Measurements from ENCODE around the gene YJU2. TPM values are rescaled to one million over a fixed set of nuclear protein-coding genes. Genes with fewer than 3 reads are reported as not detected.

YJU2 gene
- total and polyA plus RNA-seq, 2 experiments from 2014 or later = 10.6 to 17.3 TPM

DNA sequence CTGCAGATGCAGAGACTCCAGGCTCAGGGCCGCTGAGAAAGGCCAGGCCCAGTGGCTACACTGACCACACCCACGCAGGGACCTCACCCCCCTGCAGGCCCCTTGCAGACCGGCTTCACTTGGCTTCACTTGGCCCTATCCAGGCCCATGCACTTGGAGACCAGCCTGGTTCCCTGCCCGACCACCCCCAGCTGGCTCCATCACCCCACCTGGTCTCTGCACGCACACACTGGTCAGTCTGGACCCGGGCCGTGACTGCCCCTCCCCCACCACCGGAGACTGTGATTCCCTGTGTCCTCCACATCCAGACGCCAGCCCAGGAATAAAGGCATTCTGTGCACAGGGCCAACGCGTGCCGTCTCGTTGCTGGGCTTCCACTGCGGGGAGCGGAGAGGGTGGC lies 22.4 kb upstream of the YJU2 start:
- H3K27ac ChIP-seq = no peak overlapping the region

DNA sequence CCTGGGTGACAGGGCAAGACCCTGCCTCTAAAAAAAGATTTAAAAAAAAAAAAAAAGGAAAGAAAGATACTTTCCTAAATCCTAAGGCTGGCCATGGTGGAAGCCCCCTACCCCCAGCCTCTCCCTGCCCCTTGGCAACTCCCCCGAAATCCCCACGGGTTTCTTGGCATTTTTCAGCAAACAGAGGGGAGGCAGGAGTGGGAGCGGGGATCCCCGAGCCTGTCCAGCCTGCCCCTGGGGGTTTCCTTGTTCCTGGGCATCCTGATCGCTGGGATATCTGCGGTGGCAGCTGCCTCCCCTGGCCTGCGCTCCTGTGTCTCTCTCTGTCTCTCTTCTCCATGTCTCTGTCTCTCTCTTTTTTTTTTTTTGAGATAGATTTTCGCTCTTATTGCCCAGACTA lies 21.0 kb upstream of the YJU2 start:
- H3K36me3 ChIP-seq (ENCODE audit: low read depth) = no peaks in the 10 kb centered on the region
- DNase-seq = no peak
- peaks cover 20% of the 10 kb centered on the region for H3K27me3 ChIP-seq (replicated peaks; ENCODE audit: insufficient read depth)
- H4K20me1 ChIP-seq (ENCODE audit: insufficient read depth) = no peaks in the 10 kb centered on the region
- H3K4me3 ChIP-seq = no peak overlapping the region
- H2AFZ ChIP-seq = no peak overlapping the region
- 60 to 62% methylated on average over 8 of the region's 8 CpGs for WGBS, 2 experiments (ENCODE audit: low coverage in 1 of 2, low lambda C conversion rate in 2 of 2, missing lambda C conversion rate in 2 of 2)
- no peak overlapping the region for H3K4me2 ChIP-seq (ENCODE audit: unreplicated experiment)
- no peaks in the 10 kb centered on the region for H3F3A ChIP-seq (ENCODE audit: insufficient read depth)
- H3K79me2 ChIP-seq (ENCODE audit: insufficient read depth) = no peaks in the 10 kb centered on the region
- TF ChIP-seq EZH2 (IDR thresholded peaks at IDR 0.05; ENCODE audit: insufficient read depth, poor library complexity, severe bottlenecking) = no peak
- no peak for TF ChIP-seq EZH2phosphoT487 (IDR thresholded peaks at IDR 0.05; ENCODE audit: insufficient read depth, low read depth)
- peaks cover 8% of the 10 kb centered on the region; the same call in 1 of the 2 replicates for H3K4me1 ChIP-seq (ENCODE audit: insufficient read depth)
- in situ Hi-C loops (cut with MboI) = no loop called here
- H3K27ac ChIP-seq = no peak overlapping the region
- no peaks in the 10 kb centered on the region for H3K9me2 ChIP-seq (ENCODE audit: insufficient read depth)
- H3K9ac ChIP-seq = no peak overlapping the region
- no peaks in the 10 kb centered on the region for H3K9me3 ChIP-seq (ENCODE audit: low read depth)

More for the DNA sequence above, 22.4 kb upstream of the YJU2 start:
- no peak overlapping the region for H3K9ac ChIP-seq
- no peak overlapping the region for H3K4me2 ChIP-seq (ENCODE audit: unreplicated experiment)
- H3K9me3 ChIP-seq (ENCODE audit: low read depth) = no peaks in the 10 kb centered on the region
- no peak for TF ChIP-seq EZH2phosphoT487 (IDR thresholded peaks at IDR 0.05; ENCODE audit: insufficient read depth, low read depth)
- TF ChIP-seq EZH2 (IDR thresholded peaks at IDR 0.05; ENCODE audit: insufficient read depth, poor library complexity, severe bottlenecking) = no peak
- H3K27me3 ChIP-seq (replicated peaks; ENCODE audit: insufficient read depth) = peaks cover 20% of the 10 kb centered on the region
- H3K9me2 ChIP-seq (ENCODE audit: insufficient read depth) = no peaks in the 10 kb centered on the region
- H2AFZ ChIP-seq = no peak overlapping the region
- no peaks in the 10 kb centered on the region for H3K79me2 ChIP-seq (ENCODE audit: insufficient read depth)
- no peaks in the 10 kb centered on the region for H3F3A ChIP-seq (ENCODE audit: insufficient read depth)
- in situ Hi-C loops (cut with MboI) = no loop called here
- H3K36me3 ChIP-seq (ENCODE audit: low read depth) = no peaks in the 10 kb centered on the region
- no peaks in the 10 kb centered on the region for H4K20me1 ChIP-seq (ENCODE audit: insufficient read depth)
- DNase-seq = no peak
- WGBS, 2 experiments (ENCODE audit: low coverage in 1 of 2, low lambda C conversion rate in 2 of 2, missing lambda C conversion rate in 2 of 2) = 57 to 63% methylated on average over 15 of the region's 15 CpGs
- no peak overlapping the region for H3K4me3 ChIP-seq
- peaks cover 7% of the 10 kb centered on the region; the same call in 1 of the 2 replicates for H3K4me1 ChIP-seq (ENCODE audit: insufficient read depth)

DNA sequence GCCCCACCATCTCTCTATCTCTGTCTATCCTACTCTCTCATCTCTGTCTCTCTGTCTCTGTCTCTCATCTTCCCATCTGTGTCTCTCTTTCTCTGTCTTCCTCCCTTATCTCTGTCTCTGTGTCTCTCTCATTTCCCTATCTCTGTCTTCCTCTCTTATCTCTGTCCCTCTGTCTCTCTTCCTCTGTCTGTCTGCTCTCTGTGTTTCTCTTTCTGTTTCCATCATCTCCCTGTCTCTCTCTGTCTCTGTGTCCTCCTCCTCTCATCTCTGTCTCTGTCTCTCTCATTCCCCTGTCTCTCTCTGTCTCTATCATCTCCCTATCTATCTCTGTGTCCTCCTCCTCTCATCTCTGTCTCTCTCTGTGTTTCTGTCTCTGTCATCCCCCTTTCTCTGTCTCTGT lies 19.1 kb upstream of the YJU2 start:
- in situ Hi-C loops (cut with MboI) = no loop called here
- Histone ChIP-seq H3K4me3 (no peak overlapping the region), H3K9ac (no peak overlapping the region), H3K36me3 (ENCODE audit: low read depth) (no peaks in the 10 kb centered on the region), H4K20me1 (ENCODE audit: insufficient read depth) (no peaks in the 10 kb centered on the region), H3K27me3 (replicated peaks; ENCODE audit: insufficient read depth) (peaks cover 20% of the 10 kb centered on the region), H3K9me2 (ENCODE audit: insufficient read depth) (no peaks in the 10 kb centered on the region), H3K27ac (no peak overlapping the region), H3K79me2 (ENCODE audit: insufficient read depth) (no peaks in the 10 kb centered on the region), H3K9me3 (ENCODE audit: low read depth) (no peaks in the 10 kb centered on the region), H3K4me2 (ENCODE audit: unreplicated experiment) (no peak overlapping the region), H3F3A (ENCODE audit: insufficient read depth) (no peaks in the 10 kb centered on the region), H3K4me1 (ENCODE audit: insufficient read depth) (peaks cover 8% of the 10 kb centered on the region; the same call in 1 of the 2 replicates), H2AFZ (no peak overlapping the region)
- no peak for DNase-seq
- TF ChIP-seq EZH2 (IDR thresholded peaks at IDR 0.05; ENCODE audit: insufficient read depth, poor library complexity, severe bottlenecking) (no peak), EZH2phosphoT487 (IDR thresholded peaks at IDR 0.05; ENCODE audit: insufficient read depth, low read depth) (no peak)

- Histone ChIP-seq H3K79me2 (ENCODE audit: insufficient read depth) (no peaks in the 10 kb centered on the region), H3K9me3 (ENCODE audit: low read depth) (no peaks in the 10 kb centered on the region), H2AFZ (peak overlapping the region; percentile 48; the same call in 1 of the 2 replicates), H3K36me3 (ENCODE audit: low read depth) (no peaks in the 10 kb centered on the region), H4K20me1 (ENCODE audit: insufficient read depth) (no peaks in the 10 kb centered on the region), H3K27me3 (replicated peaks; ENCODE audit: insufficient read depth) (peaks cover 20% of the 10 kb centered on the region), H3K4me2 (ENCODE audit: unreplicated experiment) (peak overlapping the region; percentile 12), H3K9ac (no peak overlapping the region), H3K4me1 (ENCODE audit: insufficient read depth) (peaks cover 8% of the 10 kb centered on the region; the same call in 1 of the 2 replicates), H3K4me3 (no peak overlapping the region), H3F3A (ENCODE audit: insufficient read depth) (no peaks in the 10 kb centered on the region), H3K9me2 (ENCODE audit: insufficient read depth) (no peaks in the 10 kb centered on the region), H3K27ac (no peak overlapping the region)
- no peak for TF ChIP-seq EZH2 (IDR thresholded peaks at IDR 0.05; ENCODE audit: insufficient read depth, poor library complexity, severe bottlenecking)
- no peak for TF ChIP-seq EZH2phosphoT487 (IDR thresholded peaks at IDR 0.05; ENCODE audit: insufficient read depth, low read depth)
- DNase-seq = no peak
- WGBS, 2 experiments (ENCODE audit: low coverage in 1 of 2, low lambda C conversion rate in 2 of 2, missing lambda C conversion rate in 2 of 2) = 61 to 73% methylated on average over 2 of the region's 2 CpGs
- in situ Hi-C loops (cut with MboI) = no loop called here
Observed at GRCh38 chr19:4228765-4229178, 18.1 kb upstream of the YJU2 start.

All from GM23248 (cell line).